HG02970 (cell line): ENCODE measurements around the gene NEMF.
"Not testable (repeated sequence)": the region's sequence is repeated elsewhere in the genome, so short reads cannot be mapped to it uniquely, and the experiment has no call there.

Source experiments
- ATAC-seq: cut with Tn5 transposase; IDR thresholded peaks from one replicate; pipeline ENCODE4 v1.9.1; 2021; ENCODE audit warnings: mild to moderate bottlenecking, moderate library complexity, moderate number of reproducible peaks; ENCODE audit not compliant: unreplicated experiment, low FRiP score

The NEMF gene, protein sequence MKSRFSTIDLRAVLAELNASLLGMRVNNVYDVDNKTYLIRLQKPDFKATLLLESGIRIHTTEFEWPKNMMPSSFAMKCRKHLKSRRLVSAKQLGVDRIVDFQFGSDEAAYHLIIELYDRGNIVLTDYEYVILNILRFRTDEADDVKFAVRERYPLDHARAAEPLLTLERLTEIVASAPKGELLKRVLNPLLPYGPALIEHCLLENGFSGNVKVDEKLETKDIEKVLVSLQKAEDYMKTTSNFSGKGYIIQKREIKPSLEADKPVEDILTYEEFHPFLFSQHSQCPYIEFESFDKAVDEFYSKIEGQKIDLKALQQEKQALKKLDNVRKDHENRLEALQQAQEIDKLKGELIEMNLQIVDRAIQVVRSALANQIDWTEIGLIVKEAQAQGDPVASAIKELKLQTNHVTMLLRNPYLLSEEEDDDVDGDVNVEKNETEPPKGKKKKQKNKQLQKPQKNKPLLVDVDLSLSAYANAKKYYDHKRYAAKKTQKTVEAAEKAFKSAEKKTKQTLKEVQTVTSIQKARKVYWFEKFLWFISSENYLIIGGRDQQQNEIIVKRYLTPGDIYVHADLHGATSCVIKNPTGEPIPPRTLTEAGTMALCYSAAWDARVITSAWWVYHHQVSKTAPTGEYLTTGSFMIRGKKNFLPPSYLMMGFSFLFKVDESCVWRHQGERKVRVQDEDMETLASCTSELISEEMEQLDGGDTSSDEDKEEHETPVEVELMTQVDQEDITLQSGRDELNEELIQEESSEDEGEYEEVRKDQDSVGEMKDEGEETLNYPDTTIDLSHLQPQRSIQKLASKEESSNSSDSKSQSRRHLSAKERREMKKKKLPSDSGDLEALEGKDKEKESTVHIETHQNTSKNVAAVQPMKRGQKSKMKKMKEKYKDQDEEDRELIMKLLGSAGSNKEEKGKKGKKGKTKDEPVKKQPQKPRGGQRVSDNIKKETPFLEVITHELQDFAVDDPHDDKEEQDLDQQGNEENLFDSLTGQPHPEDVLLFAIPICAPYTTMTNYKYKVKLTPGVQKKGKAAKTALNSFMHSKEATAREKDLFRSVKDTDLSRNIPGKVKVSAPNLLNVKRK

DNA sequence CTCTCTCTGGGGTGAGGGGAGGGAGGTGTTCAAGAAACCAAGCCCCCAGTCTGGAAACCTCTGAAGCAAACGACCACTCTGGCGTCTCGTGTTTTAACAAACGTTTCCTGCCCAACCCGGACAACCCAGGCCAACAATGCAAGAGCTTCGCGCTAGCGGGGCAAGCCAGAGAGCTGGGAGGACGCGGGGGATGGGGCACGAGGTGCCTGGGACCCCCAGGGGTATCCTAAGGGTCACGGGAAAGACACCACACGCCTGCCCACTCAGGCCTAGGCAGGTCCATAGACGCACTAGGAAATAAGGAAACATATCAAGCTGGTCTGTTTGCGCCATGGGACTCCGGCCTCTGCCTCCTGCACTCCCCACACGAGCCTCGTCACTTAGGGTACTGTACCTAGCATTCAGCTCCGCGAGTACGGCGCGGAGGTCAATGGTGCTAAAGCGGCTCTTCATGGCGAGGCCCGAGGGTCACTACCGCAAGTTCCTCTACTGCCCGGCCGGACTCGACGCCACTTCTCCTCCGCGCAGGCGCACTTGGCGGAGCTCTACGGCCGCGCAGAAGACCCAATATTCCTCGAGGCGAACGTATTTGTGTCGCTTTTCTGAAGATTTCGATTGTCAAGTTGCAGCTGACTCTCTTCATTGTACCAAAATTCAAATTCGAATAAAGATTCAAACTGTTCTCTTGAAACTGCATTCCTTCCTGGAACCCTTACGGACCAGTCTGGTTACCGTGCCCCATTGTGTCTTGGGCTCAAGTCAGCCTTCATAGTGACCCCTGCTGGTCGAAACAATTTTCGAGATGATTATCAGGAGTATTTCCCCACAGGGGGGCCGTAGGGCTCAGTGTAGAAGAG, at the start of gene NEMF:
TSS of gene NEMF (minus strand) at position 488 of the 857 bp plus-strand sequence. CDS start at position 453, 35 bp downstream.
- peak; percentile 94 for ATAC-seq

DNA sequence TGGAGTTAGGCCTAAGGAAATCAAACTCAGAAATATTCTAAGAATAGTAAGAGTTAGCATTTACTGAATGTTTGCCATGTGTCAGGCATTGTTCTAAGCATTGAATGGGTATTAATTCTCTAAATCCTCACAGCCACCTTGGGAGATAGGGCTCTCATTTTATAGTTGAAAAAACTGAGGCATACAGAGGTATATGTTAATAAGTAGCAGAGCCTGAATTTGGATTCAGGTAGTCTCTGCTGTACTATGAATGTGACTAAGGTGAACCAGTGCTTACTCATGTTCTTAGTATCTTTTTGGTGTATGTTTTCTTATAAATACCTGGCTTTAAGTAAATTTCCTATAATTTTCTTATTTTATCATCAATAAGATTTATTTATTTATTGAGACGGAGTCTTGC, 48.4 kb upstream of the NEMF start:
- no peak for ATAC-seq

- no peak for ATAC-seq
These were observed 45.9 kb upstream of the NEMF start for GRCh38 chr14:49898485-49898884.

GRCh38 chr14:49897965-49898364, 45.4 kb upstream of the NEMF start:
- no peak for ATAC-seq

- ATAC-seq = no peak
These were observed 44.8 kb upstream of the NEMF start for GRCh38 chr14:49897414-49897813.

- ATAC-seq = no peak
These were observed 44.4 kb upstream of the NEMF start for GRCh38 chr14:49896966-49897365.

DNA sequence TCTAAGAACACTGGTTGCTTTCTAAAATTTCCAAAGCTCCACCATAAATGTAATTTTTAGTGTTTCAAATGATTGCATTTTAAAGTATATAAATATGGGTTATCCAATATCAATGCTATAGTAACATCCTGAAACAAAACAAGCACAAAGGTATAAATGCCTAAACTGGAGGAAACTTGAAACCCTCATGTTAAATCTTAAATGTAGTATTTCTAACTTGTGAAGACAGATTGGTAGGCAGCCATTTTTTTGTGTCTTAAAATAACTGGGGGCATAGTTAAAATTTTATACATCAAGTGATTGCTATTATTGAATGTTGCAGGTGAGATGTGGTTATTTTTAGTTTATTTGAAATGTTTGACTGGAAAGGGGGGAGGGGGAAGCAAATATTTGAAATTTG, 43.7 kb upstream of the NEMF start:
- ATAC-seq = not testable (repeated sequence)

DNA sequence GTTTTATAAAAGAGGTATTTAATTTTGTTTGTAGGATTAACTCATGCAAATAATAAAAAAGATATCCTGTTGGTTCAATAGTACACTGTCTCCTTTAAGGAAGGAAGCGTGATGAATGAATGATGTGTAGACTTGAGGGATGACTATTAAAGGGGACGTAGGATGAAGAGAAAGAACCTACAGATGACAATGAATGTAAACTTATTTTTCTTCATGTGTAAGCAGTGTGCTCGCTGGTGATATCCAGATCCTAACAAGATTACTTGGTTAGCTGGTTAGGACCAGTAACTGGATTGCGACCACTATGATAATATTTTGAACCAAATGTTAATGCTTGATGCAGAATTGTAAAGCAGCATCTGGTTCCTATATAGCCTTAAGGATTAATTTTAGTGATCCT, 42.9 kb upstream of the NEMF start:
- no peak for ATAC-seq

GRCh38 chr14:49894214-49895107, 41.9 kb upstream of the NEMF start:
- ATAC-seq = not testable (repeated sequence)

DNA sequence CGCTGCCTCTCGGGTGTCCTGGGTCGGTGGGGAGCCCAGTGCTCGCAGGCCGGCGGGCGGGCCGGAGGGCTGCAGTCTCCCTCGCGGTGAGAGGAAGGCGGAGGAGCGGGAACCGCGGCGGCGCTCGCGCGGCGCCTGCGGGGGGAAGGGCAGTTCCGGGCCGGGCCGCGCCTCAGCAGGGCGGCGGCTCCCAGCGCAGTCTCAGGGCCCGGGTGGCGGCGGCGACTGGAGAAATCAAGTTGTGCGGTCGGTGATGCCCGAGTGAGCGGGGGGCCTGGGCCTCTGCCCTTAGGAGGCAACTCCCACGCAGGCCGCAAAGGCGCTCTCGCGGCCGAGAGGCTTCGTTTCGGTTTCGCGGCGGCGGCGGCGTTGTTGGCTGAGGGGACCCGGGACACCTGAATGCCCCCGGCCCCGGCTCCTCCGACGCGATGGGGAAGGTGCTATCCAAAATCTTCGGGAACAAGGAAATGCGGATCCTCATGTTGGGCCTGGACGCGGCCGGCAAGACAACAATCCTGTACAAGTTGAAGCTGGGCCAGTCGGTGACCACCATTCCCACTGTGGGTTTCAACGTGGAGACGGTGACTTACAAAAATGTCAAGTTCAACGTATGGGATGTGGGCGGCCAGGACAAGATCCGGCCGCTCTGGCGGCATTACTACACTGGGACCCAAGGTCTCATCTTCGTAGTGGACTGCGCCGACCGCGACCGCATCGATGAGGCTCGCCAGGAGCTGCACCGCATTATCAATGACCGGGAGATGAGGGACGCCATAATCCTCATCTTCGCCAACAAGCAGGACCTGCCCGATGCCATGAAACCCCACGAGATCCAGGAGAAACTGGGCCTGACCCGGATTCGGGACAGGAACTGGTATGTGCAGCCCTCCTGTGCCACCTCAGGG, 41.0 kb upstream of the NEMF start:
- peak; percentile 33 for ATAC-seq

- peak; percentile 79 for ATAC-seq
These were observed 40.2 kb upstream of the NEMF start, which contains the start of gene ARF6 for GRCh38 chr14:49892636-49893308. Gene ARF6 (plus strand): TSS chr14:49893082. CDS start chr14:49893737, 655 bp downstream.

- peak; percentile 0 for ATAC-seq
These were observed 39.7 kb upstream of the NEMF start for GRCh38 chr14:49892301-49892635.

DNA sequence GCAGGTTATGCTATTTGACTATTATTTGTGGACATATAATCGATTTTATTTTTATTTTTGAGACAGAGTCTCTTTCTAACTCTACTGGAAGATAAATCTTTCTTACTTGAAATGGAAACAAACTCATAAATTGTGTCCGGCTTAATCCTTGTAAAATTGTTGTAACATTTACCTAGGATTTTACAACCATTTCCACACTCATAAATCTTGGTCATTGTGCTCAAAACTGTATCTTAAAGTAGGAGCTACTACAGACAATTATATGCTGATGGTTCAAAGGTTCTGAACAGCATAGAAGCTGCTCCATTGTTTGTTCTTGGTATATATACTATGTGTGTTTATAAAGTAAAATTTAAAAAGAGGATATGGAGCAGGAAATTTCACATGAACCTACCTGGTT, 35.7 kb upstream of the NEMF start:
- no peak for ATAC-seq

GRCh38 chr14:49886523-49886922, 33.9 kb upstream of the NEMF start:
- no peak for ATAC-seq

DNA sequence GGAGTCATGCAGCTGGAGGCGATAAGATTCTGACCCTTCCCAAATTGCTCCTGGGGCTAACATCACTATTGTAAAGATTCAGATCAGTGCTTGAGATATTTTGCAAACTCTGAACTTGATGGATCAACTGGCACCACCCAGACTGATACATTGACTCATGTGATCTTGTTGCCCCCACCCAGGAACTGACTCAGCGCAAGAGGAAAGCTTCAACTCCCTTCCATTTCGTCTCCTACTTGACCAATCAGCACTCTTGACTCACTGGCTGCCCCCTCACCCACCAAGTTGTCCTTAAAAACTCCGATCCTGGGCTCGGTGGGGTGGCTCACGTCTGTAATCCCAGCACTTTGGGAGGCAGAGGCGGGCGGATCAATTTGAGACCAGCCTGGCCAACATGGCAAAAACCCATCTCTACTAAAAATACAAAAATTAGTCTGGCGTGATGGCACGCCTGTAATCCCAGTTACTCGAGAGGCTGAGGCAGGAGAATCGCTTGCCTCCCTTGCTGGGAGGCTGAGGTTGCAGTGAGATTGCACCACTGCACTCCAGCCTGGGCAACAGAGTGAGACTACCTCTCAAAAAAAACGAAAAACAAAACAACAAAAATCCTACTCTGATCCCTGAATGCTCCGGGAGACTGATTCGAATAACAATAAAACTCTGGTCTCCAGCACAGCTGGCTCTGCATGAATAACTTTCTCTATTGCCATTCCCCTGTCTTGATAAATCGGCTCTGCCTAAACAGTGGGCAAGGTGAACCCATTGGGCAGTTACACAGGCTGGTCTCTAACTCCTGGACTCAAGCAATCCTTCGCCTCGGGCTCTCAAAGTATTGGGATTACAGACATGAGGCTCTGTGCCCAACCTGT, 30.5 kb upstream of the NEMF start:
- ATAC-seq = no peak

DNA sequence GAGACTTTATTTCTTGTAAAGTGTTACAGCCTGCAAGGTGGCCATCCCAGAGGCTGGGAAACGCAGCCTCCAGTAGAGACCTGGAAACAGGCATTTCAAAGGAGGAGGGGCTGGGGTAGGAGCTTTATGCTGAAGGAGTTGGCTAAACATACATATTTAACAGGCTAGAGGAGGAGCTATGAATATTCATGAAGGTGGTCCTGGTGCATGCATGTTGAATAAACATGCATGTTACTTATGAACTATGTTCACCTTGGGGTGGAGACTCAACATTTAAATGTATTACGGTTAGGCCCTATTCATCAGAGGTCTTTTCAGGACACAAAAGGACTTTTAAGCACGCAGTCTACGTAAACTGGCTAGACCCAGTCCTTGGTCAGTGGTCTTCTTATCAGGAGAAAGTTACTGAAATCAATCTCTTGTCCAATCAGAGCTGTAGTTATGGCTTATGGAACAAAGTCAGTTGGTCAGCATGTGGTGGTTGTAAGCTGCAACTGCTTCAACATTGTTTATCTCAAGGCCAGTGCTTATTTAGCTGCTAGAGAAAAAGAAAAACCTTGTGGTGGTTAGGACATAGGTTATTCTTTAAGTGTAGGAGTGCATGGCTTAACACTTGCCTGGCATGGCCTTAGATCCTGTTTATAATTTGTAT, 28.9 kb upstream of the NEMF start:
- no peak for ATAC-seq
